ENCODE measurements around the gene SLC35C1. TPM values are rescaled to one million over a fixed set of nuclear protein-coding genes. Genes with fewer than 3 reads are reported as not detected.

Gene SLC35C1
- polyA plus RNA-seq, 1 experiment = 4.7 TPM

GRCh38 chr11:45761659-45762058 is 43.3 kb upstream of the SLC35C1 start:
- TF ChIP-seq CTCF (IDR thresholded peaks at IDR 0.05; ENCODE audit: low read depth, low read length) = no peak
- Histone ChIP-seq H3K27ac (ENCODE audit: low read depth, low read length) (no peak overlapping the region), H3K9me3 (ENCODE audit: control insufficient read depth, insufficient read depth, low read length) (no peaks in the 10 kb centered on the region), H3K4me3 (ENCODE audit: low read depth, low read length) (no peak overlapping the region), H3K27me3 (ENCODE audit: control insufficient read depth, insufficient read depth, low read length) (peaks cover 5% of the 10 kb centered on the region)
- POLR2A ChIA-PET = no interaction called here
- no peak for DNase-seq (ENCODE audit: low read depth, low spot score)
- CTCF ChIA-PET = interaction anchor here (1.7 kb wide), 1 partner anchor 10 kb away, joined by 23 read pairs; no protein-coding TSS in a partner anchor

- ChIA-PET CTCF (no interaction called here), POLR2A (no interaction called here)
- H3K27me3 ChIP-seq (ENCODE audit: control insufficient read depth, insufficient read depth, low read length) = peaks cover 7% of the 10 kb centered on the region
These were observed 39.8 kb upstream of the SLC35C1 start for GRCh38 chr11:45765107-45765668.

GRCh38 chr11:45765836-45766235 is 39.1 kb upstream of the SLC35C1 start:
- ChIA-PET POLR2A (no interaction called here), CTCF (no interaction called here)
- H3K27ac ChIP-seq (ENCODE audit: low read depth, low read length) = no peak overlapping the region
- no peak overlapping the region for H3K4me3 ChIP-seq (ENCODE audit: low read depth, low read length)
- peaks cover 7% of the 10 kb centered on the region for H3K27me3 ChIP-seq (ENCODE audit: control insufficient read depth, insufficient read depth, low read length)
- DNase-seq (ENCODE audit: low read depth, low spot score) = no peak
- no peak for TF ChIP-seq CTCF (IDR thresholded peaks at IDR 0.05; ENCODE audit: low read depth, low read length)
- no peaks in the 10 kb centered on the region for H3K9me3 ChIP-seq (ENCODE audit: control insufficient read depth, insufficient read depth, low read length)

More at GRCh38 chr11:45765107-45765668, 39.8 kb upstream of the SLC35C1 start:
- DNase-seq (ENCODE audit: low read depth, low spot score) = no peak
- H3K9me3 ChIP-seq (ENCODE audit: control insufficient read depth, insufficient read depth, low read length) = no peaks in the 10 kb centered on the region
- TF ChIP-seq CTCF (IDR thresholded peaks at IDR 0.05; ENCODE audit: low read depth, low read length) = no peak
- H3K4me3 ChIP-seq (ENCODE audit: low read depth, low read length) = no peak overlapping the region
- H3K27ac ChIP-seq (ENCODE audit: low read depth, low read length) = no peak overlapping the region

GRCh38 chr11:45766469-45766868 is 38.5 kb upstream of the SLC35C1 start:
- CTCF ChIA-PET = interaction anchor here (0.6 kb wide), 1 partner anchor 1016 kb away, joined by 3 read pairs; no protein-coding TSS in a partner anchor
- POLR2A ChIA-PET = no interaction called here
- TF ChIP-seq CTCF (IDR thresholded peaks at IDR 0.05; ENCODE audit: low read depth, low read length) = no peak
- H3K27ac ChIP-seq (ENCODE audit: low read depth, low read length) = no peak overlapping the region
- H3K27me3 ChIP-seq (ENCODE audit: control insufficient read depth, insufficient read depth, low read length) = peaks cover 7% of the 10 kb centered on the region
- no peak for DNase-seq (ENCODE audit: low read depth, low spot score)
- H3K4me3 ChIP-seq (ENCODE audit: low read depth, low read length) = no peak overlapping the region
- H3K9me3 ChIP-seq (ENCODE audit: control insufficient read depth, insufficient read depth, low read length) = no peaks in the 10 kb centered on the region

GRCh38 chr11:45768486-45768885 is 36.5 kb upstream of the SLC35C1 start:
- Histone ChIP-seq H3K9me3 (ENCODE audit: control insufficient read depth, insufficient read depth, low read length) (no peaks in the 10 kb centered on the region), H3K27me3 (ENCODE audit: control insufficient read depth, insufficient read depth, low read length) (peaks cover 5% of the 10 kb centered on the region), H3K27ac (ENCODE audit: low read depth, low read length) (no peak overlapping the region), H3K4me3 (ENCODE audit: low read depth, low read length) (no peak overlapping the region)
- ChIA-PET CTCF (interaction anchor here (0.6 kb wide), 1 partner anchor 28 kb away, joined by 3 read pairs; no protein-coding TSS in a partner anchor), POLR2A (no interaction called here)
- DNase-seq (ENCODE audit: low read depth, low spot score) = no peak
- no peak for TF ChIP-seq CTCF (IDR thresholded peaks at IDR 0.05; ENCODE audit: low read depth, low read length)
